Ramos (cell line): ENCODE measurements around the gene LCA5.
"Not testable (repeated sequence)": the region's sequence is repeated elsewhere in the genome, so short reads cannot be mapped to it uniquely, and the experiment has no call there.

Source experiments
- in situ Hi-C: fragments of 300-500 bp; cut with MboI; formaldehyde crosslinking; loops from one replicate; pipeline ENCODE4 v1.14.3; 2022; ENCODE audit warnings: low sequenced_read_pairs; ENCODE audit not compliant: unreplicated experiment

Gene LCA5

DNA sequence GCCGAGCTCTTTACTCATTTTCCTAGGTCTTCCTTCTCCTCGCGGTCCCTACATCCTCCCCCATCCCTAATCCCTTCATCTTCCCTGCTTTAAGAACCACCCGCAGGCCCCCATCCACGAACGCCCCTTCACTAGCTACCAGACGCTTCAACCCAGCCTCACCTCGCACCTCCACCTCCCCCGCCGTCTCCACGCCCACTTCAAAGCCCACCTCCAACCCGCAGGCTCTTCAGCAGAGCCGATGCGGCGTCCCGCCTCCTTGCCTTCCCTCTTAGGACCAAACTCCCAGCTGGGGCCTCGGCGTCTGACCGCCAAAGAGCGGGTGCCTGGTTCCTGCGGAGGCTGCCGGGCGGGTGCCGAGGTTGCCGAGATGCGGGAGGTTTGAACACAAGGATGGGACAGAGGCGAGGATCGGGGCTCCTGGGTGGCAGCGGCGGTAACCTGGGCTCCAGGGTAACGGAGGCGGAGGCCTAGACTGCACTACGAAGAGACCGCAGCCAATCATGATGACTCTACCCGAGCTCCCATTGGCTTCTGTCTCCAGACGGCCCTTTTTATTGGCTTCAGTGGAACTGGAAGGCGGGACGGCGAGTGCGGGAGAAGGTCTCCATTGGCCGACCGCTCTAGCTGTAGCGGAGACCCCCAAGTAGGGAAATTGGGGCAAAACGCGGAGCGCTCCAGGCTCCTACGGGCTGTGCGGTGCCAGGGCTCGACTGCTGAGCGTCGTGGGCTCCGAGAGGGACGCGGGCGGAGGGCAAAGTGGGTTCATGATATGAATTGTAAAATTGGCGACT is at the start of gene LCA5:
Gene LCA5, minus strand, starts transcription at position 477 of the 794 bp plus-strand sequence. CDS start 18,536 bp downstream, outside the sequence.
- in situ Hi-C loops = no loop called here

DNA sequence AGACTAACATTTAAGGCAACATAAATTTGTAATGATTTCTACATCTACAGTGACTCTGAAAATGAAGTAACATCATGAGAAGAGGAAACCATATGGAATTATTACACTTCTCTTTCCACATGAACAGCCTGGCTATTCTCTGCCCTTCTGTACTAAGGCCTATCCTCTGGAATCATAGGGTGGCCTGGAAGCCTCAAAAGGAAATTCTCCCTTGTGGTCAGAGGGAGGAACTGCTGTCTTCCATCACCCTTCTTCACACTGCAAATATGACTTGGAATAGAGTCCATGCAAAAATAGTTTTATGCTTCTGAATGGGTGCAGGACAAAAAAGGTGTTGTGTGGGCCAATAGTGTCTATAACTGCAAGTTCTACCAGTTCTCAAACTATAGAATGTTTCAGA is 49.3 kb upstream of the LCA5 start:
- in situ Hi-C loops = no loop called here

DNA sequence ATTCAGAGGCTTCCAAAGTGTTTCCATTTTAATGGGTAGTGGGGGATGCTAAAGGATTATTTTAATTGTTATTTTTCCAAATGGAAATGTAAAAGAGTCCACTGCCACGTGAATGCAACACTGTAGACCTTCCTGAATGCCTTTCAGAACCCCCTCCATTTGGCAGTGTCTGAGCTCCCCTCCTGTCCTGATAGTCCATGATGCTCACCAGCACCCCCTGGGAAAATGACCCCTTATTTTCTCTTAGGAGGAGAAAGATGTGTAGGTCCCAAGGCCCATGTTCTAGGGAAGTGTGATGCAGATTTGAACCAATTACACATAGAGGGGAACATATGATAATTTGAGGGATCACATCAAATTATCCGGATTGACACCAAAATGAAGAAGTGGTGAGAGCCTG is 47.1 kb upstream of the LCA5 start:
- in situ Hi-C loops = no loop called here

DNA sequence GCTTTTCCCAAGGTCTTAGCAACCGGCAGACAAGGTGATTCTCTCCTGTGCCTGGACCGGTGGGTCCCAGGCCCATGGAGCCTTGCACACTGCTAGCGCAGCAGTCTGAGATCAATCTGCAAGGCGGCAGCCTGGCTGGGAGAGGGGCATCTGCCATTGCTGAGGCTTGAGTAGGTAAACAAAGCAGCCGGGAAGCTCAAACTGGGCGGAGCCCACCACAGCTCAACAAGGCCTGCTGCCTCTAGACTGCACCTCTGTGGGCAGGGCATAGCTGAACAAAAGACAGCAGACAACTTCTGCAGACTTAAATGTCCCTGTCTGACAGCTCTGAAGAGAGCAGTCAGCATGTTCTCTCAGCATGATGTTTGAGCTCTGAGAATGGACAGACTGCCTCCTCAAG is 40.7 kb upstream of the LCA5 start:
- in situ Hi-C loops = not testable (repeated sequence)

DNA sequence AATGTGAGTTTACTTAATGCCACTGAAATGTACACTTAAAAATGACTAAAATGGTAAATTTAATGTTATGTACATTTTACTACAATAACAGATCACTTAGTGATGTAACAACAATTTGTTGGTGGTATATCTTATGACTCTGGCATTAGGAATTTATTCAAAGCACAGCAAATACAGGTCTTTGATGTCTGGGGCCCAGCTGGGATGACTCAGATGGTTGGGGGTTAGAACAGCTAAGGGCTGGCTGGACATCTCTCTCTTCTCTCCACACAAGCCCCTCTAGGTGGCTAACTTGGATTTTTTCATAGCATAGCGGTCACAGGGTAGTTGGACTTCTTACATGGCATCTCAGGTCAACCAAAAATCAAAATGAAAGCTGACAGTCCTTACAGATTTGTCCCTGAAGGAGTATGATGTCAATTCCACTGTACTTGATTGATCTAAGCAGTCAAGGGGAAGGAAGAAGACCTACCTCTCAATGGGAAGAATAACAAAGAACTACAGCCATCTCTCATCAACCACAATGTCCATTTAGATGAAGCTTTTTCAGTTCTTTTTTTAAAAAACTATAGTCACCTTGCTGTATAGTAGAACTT is 37.5 kb upstream of the LCA5 start:
- in situ Hi-C loops = no loop called here

DNA sequence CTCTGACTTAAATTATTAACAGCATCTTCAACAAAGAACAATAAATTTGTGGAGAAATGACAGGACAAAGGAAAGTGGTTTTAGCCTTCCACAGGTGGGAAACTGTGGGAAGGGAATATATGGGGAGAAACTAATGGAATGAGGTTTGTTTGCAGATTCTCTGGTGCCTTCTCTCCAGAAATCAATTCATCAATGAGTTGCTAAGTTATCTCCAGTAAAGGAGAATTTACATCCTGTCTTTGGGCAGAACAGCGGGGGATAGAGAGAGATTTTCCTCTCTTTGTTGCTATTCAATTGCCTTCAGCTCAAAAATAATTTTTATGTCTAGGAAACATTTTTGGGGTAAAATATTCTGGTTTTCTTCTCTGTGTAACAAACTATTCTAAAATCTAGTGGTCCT is 36.9 kb upstream of the LCA5 start:
- in situ Hi-C loops = no loop called here

DNA sequence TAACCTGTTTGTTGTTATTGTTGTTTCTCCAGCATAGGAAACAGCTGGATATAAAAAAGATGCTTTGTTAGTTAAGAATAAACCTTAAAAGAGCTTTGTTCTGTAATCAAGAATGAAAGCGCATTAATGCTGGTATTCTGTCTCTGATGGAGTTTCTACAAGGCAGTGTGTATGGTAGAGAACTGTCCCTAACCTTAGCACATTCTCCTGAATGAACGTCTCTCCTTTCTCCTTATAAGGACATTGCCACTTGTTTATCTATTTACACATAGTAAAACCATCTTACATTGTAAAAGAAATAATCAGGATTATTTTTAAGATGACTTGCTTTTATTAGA is 33.8 kb upstream of the LCA5 start:
- in situ Hi-C loops = no loop called here

DNA sequence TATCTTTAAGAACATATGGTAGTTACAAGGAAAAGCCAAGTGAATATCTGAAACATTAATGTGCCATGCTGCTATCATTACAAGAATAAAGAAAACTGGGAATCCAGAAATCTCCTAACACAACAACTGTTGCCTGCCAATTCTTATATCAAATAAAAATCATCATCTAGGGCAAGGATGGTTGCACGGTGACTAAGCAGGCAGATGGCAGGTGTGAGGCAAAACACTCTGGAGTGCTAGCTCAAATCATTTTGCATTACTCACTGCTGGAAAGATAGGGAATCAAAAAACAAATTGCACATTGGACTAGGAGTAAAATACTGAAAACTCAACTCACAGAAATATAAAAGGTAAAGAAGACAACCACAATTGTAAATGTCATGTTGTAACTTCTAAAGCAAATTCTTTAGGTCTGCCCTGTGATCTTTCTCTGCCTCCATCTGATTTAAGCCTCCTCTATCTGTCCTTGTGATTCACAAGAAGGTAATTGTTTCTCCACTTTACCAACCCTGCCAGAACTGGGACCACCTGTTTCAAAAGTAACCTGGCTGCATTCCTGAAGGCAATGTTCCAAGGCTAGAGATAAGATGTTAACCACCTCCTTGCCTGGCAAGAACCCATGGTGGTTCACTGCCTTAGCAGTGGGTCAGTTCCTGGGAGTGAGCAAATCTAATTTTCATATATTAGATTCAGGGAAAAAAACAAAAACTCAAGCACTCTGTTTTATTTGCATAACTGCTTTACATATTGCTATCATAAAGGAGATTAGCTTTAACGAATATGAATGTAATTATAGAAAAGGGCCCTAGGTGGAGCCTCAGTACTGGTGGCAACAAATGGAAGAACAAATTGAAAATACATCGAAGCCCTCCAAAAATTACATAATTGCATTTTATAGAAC is 33.1 kb upstream of the LCA5 start:
- in situ Hi-C loops = no loop called here

DNA sequence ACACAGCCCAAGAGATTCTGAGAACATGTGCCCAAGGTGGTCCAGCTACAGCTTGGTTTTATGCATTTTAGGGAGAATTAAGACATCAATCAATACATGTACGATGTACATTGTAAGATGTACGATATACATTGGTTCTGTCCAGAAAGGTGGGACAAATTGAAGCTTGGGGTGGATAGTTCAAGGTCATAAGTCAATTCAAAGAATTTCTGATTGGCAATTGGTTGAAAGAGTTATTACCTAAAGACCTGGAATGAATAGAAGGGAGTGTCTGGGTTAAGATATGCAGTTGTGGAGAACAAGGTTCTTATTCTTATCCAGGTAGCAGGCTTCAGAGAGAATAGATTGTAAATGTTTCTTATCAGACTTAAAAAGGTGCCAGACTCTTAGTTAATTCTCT is 31.8 kb upstream of the LCA5 start:
- in situ Hi-C loops = no loop called here

DNA sequence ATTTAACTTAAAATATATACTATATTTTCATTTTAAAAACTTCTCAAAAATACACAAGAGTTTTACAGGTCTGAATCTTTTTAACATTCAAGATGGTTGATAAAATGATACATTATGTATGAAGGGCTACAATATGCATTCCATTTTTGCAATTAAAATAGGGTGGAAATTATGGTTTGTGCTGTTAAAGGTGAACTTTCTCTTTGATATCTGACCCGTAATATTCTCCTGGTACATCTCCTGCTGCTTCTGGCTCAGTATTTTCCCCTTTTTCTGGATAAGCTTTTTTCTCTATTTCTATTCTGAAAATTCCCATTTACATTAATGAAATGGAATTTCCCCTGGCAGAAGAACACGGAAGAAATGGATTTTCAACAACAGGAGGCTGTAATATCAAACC is 27.4 kb upstream of the LCA5 start:
- in situ Hi-C loops = no loop called here

DNA sequence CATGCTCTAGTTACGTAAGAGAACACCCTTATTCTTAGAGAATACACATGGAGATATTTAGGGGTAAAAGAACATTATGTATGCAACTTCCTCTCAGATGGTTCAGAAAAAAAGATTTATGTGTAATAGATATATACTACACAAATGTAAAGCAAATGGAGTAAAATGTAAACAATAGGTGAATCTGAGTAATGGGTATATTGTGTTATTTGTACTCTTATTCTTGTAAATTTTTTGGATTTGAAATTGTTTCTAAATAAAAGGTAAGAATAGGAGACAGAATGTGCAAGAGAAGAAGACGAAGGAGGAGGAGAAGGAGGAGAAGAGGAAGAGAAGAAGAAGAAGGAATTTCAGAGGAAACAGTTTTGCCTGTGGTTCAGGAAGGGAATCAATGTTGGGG is 22.5 kb upstream of the LCA5 start:
- in situ Hi-C loops = no loop called here

DNA sequence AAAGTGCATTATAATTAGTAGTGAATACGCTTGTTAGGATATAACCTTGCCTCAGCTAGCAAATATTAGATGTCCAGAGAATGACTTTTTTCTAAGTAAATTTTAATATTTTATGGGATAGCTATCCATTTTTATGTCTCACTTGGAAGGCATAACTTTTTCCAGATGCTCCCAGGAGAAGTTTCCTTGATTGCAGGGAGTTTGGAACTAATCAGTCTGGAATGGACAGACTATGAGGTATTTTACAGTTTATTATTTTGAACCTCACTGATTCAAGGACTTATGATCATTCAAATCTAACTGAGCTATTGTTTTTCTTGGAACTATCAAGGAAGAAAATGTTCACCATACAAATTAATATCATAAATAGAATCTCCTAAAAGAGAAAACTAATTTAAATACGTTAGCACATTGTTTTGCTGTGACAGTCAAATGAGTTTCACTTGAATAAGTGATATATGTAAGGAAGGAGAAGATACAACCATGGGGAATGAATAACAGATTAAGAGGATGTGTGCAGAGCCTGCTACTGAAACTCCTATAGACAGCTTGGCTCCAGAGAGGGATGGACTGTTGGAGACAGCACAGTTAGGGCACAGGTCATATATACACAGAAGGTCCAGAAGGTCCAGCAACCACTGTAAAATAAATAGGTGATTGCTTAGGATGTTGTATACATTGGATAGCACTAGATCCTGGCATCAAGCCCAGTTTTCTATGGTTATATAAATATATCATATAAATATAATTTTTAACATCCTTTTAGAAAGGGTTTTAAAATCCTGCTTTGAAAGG is 20.6 kb upstream of the LCA5 start:
- in situ Hi-C loops = no loop called here

DNA sequence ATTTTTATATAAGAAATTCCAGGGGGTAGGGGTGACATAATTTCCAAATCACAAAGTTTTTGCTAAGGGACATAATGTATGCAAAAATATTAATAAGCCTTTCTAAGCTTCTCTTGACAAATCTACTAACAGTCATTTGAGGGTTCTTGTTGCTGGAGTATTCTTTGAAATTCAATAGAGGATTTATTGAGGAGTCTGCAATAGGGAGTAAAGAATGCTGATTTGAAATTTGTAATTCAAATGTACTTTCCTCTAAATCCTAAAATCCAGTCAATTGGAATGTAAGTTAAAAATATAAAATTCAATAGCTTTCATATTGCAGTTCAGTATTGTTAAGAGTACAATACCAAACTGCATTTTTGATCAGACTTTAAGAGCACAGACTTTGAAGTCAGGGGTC is 17.1 kb upstream of the LCA5 start:
- in situ Hi-C loops = no loop called here

DNA sequence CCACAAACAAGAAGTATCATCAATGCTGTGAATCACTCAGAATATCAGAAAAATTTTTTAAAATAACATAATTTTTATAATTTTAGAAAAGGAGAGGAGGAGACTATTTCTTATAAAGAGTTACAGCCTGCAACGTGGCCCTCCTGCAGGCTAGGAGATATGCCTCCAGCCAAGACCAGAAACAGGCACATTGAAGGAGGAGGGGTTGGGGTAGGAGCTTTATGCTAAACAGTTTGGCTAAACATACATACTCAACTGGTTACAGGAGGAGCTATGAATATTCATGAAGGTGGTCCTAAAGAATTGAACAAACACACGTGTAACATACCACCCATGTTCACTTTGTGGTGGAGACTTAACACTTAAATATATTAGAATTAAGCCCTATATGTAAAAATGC is 14.2 kb upstream of the LCA5 start:
- in situ Hi-C loops = no loop called here

DNA sequence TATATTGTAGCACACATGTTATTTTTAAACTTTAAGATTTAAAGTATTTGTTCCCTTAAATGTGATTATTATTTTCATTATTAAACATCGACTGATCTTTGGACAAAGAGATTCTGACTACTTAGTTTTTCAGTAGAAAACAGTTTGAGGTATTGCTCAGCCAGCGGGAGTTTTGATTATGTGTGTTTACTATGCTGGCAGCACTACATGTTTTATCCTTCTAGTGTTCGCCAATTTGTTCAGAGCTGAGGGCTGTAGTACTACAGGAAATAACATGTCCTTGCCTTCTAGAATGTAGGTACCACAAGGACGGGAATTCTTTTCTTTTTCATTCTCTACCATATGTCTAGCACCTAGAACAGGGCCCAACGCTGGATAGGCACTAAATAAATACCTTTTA is 11.1 kb upstream of the LCA5 start:
- in situ Hi-C loops = no loop called here

DNA sequence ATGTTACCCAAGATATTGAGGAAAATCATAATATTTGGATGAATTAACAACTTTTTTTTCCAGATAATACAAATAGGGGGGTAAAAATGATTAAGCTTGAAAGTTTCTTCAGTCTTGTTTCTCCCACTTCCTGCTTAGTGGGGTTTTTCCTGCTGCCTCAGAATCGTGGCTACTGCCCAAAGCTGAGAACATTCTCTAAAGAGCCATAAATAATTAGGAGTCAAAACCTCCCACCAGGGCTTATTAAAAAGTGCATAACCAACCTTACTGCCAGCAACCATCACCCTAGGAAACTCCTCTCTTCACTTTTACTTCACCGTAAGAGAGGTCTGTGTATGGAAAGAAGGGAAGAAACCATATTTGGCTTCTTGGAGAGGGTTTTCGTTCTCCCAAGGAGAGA is 9.0 kb upstream of the LCA5 start:
- in situ Hi-C loops = no loop called here

DNA sequence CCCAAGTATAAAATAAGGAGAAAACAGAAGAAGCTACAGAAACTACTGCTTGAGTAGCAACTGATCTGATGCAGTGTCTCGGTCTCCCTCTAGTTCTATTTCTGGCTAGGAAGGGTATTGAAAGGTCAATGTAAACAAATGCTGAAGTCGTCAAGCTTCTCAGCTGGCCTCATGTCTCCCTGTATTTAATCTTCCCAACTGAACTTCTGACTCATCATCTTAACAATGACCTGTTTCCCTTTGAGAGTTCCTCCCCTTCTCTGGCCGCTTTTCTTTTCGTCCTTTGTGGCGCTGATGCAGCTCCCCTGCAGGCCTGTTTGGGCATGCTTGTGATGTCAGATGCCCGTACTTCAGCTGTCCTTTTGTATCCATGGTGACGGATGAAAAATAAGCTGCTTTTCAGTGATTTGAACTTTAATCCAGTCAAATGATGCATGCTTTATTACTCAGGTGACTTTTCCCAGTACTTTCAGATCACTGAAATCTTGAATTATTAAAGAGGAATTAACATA is 7.8 kb upstream of the LCA5 start:
- in situ Hi-C loops = no loop called here

DNA sequence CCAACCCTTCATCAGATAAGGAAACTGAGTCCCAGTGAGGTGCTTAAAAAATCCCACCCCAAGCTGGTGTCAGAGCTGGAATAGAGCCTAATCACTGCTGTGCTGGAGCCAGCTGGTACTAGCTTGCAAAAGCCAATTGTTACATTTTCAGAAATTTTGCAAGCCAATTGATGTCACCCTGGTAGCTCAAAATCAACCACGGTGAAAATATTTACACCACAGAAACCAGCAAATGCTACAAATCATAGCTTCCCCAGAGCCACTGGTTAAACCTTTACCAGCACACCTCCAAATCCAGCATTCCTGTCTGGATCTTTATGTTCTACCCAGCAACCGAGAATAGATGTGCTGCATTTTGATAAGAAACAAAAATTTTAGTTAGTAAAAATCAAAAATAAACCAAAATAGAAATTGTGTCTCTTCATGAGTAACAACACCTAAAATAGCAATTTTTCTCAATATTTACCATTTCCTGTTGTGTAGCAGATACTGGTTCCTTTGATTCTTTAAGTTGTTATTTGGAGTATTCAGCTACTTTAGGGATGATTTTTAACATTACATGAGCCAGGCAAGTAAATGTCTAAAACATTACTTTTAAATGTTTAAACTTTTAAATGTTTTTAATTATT is 7.2 kb upstream of the LCA5 start:
- in situ Hi-C loops = no loop called here

DNA sequence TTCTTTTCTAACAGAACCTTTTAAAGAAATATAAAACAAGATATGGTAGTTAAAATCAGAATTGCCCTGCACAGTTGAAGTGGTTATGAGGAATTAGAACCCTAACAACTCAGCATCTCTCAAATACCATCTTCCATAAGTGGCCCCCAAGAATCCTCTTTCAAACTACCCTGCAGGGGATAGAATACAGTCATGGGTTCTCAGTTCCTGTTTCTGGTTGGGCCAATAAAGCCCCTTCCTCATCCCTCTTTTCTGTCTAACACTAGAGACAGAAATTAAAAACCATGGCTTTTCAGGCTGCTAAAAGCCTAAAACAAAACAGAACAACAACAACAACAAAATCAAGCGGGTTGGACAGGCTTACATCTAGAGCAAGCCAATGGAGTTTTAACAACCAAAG is 6.7 kb upstream of the LCA5 start:
- in situ Hi-C loops = no loop called here

DNA sequence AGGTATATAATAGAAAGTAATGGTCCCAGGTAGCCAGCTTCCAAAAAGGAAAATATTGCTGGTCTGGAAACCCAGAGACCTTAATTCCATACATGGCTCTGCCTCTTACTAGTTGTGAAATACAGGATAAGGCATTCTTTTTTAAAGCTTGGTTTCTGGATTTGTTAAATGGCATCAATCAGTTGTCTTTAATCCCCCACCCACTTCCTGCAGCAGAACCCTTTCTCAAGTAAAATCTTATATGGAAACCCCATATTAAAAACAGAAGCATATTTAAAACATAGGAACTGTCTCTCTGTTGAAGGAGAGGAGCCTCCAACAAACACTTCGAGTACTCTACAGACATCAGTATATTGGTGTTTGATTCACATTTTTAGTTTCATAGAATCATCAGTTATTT is 6.2 kb upstream of the LCA5 start:
- in situ Hi-C loops = no loop called here
